ENCODE results near the gene UST.
A peak's percentile ranks its signal among the peaks of the same experiment; 100 is the strongest.

UST gene

GRCh38 chr6:149111556-149112115, 364.8 kb downstream of the UST start:
- Mint-ChIP-seq H3K4me3 (peak overlapping the region; percentile 57), H3K4me1 (peaks cover 59% of the 10 kb centered on the region), H3K27ac (no peak overlapping the region), H3K36me3 (no peaks in the 10 kb centered on the region), H3K9me3 (no peaks in the 10 kb centered on the region)
- DNase-seq (ENCODE audit: low spot score in 2 of 2) = no peak
- no peak for ATAC-seq

- Mint-ChIP-seq H3K27ac (peak overlapping the region; percentile 92), H3K4me1 (peaks cover 59% of the 10 kb centered on the region), H3K4me3 (peak overlapping the region; percentile 57), H3K9me3 (no peaks in the 10 kb centered on the region), H3K36me3 (no peaks in the 10 kb centered on the region)
- ATAC-seq = peak; percentile 92
- peak in 1 of 2 donors; percentile 73 for DNase-seq (ENCODE audit: low spot score in 2 of 2)
These were observed 366.1 kb downstream of the UST start for GRCh38 chr6:149112976-149113375.

GRCh38 chr6:149114167-149114566, 367.3 kb downstream of the UST start:
- peak in 1 of 2 donors; percentile 30 for DNase-seq (ENCODE audit: low spot score in 2 of 2)
- Mint-ChIP-seq H3K9me3 (no peaks in the 10 kb centered on the region), H3K4me1 (peaks cover 55% of the 10 kb centered on the region), H3K36me3 (no peaks in the 10 kb centered on the region), H3K4me3 (no peak overlapping the region), H3K27ac (peak overlapping the region; percentile 92)
- ATAC-seq = no peak

GRCh38 chr6:149118737-149119653, 372.2 kb downstream of the UST start:
- H3K27ac Mint-ChIP-seq = no peak overlapping the region
- no peak overlapping the region for H3K4me3 Mint-ChIP-seq
- peaks cover 40% of the 10 kb centered on the region for H3K4me1 Mint-ChIP-seq
- DNase-seq (ENCODE audit: low spot score in 2 of 2) = peak in 1 of 2 donors; percentile 40
- H3K36me3 Mint-ChIP-seq = no peaks in the 10 kb centered on the region
- no peak for ATAC-seq
- H3K9me3 Mint-ChIP-seq = peaks cover 4% of the 10 kb centered on the region

GRCh38 chr6:149122850-149123821, 376.3 kb downstream of the UST start:
- peak in 1 of 2 donors; percentile 42 for DNase-seq (ENCODE audit: low spot score in 2 of 2)
- Mint-ChIP-seq H3K27ac (peak overlapping the region; percentile 48), H3K36me3 (no peaks in the 10 kb centered on the region), H3K4me1 (peaks cover 52% of the 10 kb centered on the region), H3K9me3 (peaks cover 8% of the 10 kb centered on the region), H3K4me3 (peak overlapping the region; percentile 3)
- ATAC-seq = peak; percentile 58

- no peak overlapping the region for H3K27ac Mint-ChIP-seq
- peaks cover 61% of the 10 kb centered on the region for H3K4me1 Mint-ChIP-seq
- ATAC-seq = no peak
- no peak for DNase-seq (ENCODE audit: low spot score in 2 of 2)
- peaks cover 8% of the 10 kb centered on the region for H3K9me3 Mint-ChIP-seq
- H3K36me3 Mint-ChIP-seq = no peaks in the 10 kb centered on the region
- no peak overlapping the region for H3K4me3 Mint-ChIP-seq
These were observed 378.5 kb downstream of the UST start for GRCh38 chr6:149125309-149125708.
